ENCODE data around the gene CARMIL1. TPM values are rescaled to one million over a fixed set of nuclear protein-coding genes. Genes with fewer than 3 reads are reported as not detected.

Gene CARMIL1
- polyA plus RNA-seq, 1 of the 3 experiments (the other 2 are of a cell fraction), result 1.7 TPM

- TF ChIP-seq TCF12 (IDR thresholded peaks at IDR 0.05) (no peak), EP300 (IDR thresholded peaks at IDR 0.05; ENCODE audit: borderline replicate concordance in 1 of 2, low read depth in 1 of 2, low read length in 1 of 2) (no peak), POLR2AphosphoS5 (IDR thresholded peaks at IDR 0.05; ENCODE audit: low read depth, low read length) (no peak), GABPA (IDR thresholded peaks at IDR 0.05; ENCODE audit: low read depth) (no peak), JUND (IDR thresholded peaks at IDR 0.05) (no peak), MXI1 (IDR thresholded peaks at IDR 0.05; ENCODE audit: low read depth, low read length) (no peak), MAX (IDR thresholded peaks at IDR 0.05; ENCODE audit: low read depth) (no peak)
- H3K4me3 ChIP-seq (ENCODE audit: low read depth in 2 of 2, low read length in 1 of 2), result no peak overlapping the region
- DNase-seq, result no peak
- ChIA-PET CTCF (no interaction called here), POLR2A (no interaction called here)
- no peaks in the 10 kb centered on the region for H3K9me3 ChIP-seq
- H3K36me3 ChIP-seq (replicated peaks in 1 of 2; ENCODE audit: control insufficient read depth in 1 of 2, insufficient read depth in 2 of 2, low read length in 1 of 2), result no peaks in the 10 kb centered on the region
- no peaks in the 10 kb centered on the region for H3K9me2 ChIP-seq
- no peaks in the 10 kb centered on the region for H4K20me1 ChIP-seq (ENCODE audit: insufficient read depth)
- H3K9ac ChIP-seq, result no peak overlapping the region
- 91% methylated on average over 5 of the region's 5 CpGs for WGBS (ENCODE audit: low lambda C conversion rate)
- H3K4me1 ChIP-seq (ENCODE audit: control insufficient read depth in 1 of 2, insufficient read depth in 2 of 2, low read depth in 1 of 2, low read length in 1 of 2), result no peaks in the 10 kb centered on the region; a peak in 1 of 4 replicates
- H3F3A ChIP-seq (replicated peaks; ENCODE audit: insufficient read depth), result no peaks in the 10 kb centered on the region
- no peak overlapping the region for H3K27ac ChIP-seq (ENCODE audit: low read depth in 2 of 2, low read length in 1 of 2)
- no peak overlapping the region for H2AFZ ChIP-seq (ENCODE audit: low read depth)
- no peak overlapping the region for H3K4me2 ChIP-seq
- no peaks in the 10 kb centered on the region for H3K79me2 ChIP-seq (ENCODE audit: insufficient read depth)
- no peaks in the 10 kb centered on the region for H3K27me3 ChIP-seq (ENCODE audit: insufficient read depth)
These were observed 140.7 kb downstream of the CARMIL1 start for GRCh38 chr6:25419879-25420278.

- Histone ChIP-seq H3K9me3 (no peaks in the 10 kb centered on the region), H3K27ac (ENCODE audit: low read depth in 2 of 2, low read length in 1 of 2) (no peak overlapping the region), H3F3A (replicated peaks; ENCODE audit: insufficient read depth) (no peaks in the 10 kb centered on the region), H3K36me3 (replicated peaks in 1 of 2; ENCODE audit: control insufficient read depth in 1 of 2, insufficient read depth in 2 of 2, low read length in 1 of 2) (no peaks in the 10 kb centered on the region), H3K9ac (no peak overlapping the region), H3K27me3 (ENCODE audit: insufficient read depth) (no peaks in the 10 kb centered on the region), H3K9me2 (no peaks in the 10 kb centered on the region), H4K20me1 (ENCODE audit: insufficient read depth) (no peaks in the 10 kb centered on the region), H2AFZ (ENCODE audit: low read depth) (no peak overlapping the region), H3K4me3 (ENCODE audit: low read depth in 2 of 2, low read length in 1 of 2) (no peak overlapping the region), H3K79me2 (ENCODE audit: insufficient read depth) (no peaks in the 10 kb centered on the region), H3K4me2 (no peak overlapping the region), H3K4me1 (ENCODE audit: control insufficient read depth in 1 of 2, insufficient read depth in 2 of 2, low read depth in 1 of 2, low read length in 1 of 2) (no peaks in the 10 kb centered on the region; a peak in 1 of 4 replicates)
- no peak for DNase-seq
- WGBS (ENCODE audit: low lambda C conversion rate), result 85% methylated on average over 6 of the region's 6 CpGs
- CTCF ChIA-PET, result no interaction called here
- POLR2A ChIA-PET, result no interaction called here
- no peak for TF ChIP-seq REST (IDR thresholded peaks at IDR 0.05; ENCODE audit: low read depth, low read length)
These were observed 144.2 kb downstream of the CARMIL1 start for GRCh38 chr6:25423358-25423757.

GRCh38 chr6:25424303-25424702 is 145.1 kb downstream of the CARMIL1 start:
- H3K9ac ChIP-seq, result no peak overlapping the region
- WGBS (ENCODE audit: low lambda C conversion rate), result 100% methylated on average over 1 of the region's 1 CpG
- CTCF ChIA-PET, result interaction anchor here (1.3 kb wide), 1 partner anchor 146 kb away, joined by 4 read pairs; no protein-coding TSS in a partner anchor
- no peak for TF ChIP-seq NRF1 (IDR thresholded peaks at IDR 0.05; ENCODE audit: low read depth, low read length)
- TF ChIP-seq TEAD4 (IDR thresholded peaks at IDR 0.05; ENCODE audit: borderline replicate concordance, insufficient read depth), result no peak
- TF ChIP-seq RFX5 (IDR thresholded peaks at IDR 0.05; ENCODE audit: low read length), result no peak
- TF ChIP-seq RXRA (IDR thresholded peaks at IDR 0.05; ENCODE audit: borderline replicate concordance, low read depth), result no peak
- no peak for TF ChIP-seq CTCF (IDR thresholded peaks at IDR 0.05)
- no peak for TF ChIP-seq POLR2AphosphoS5 (IDR thresholded peaks at IDR 0.05; ENCODE audit: low read depth, low read length)
- no peak for TF ChIP-seq RAD21 (IDR thresholded peaks at IDR 0.05; ENCODE audit: low read length)
- TF ChIP-seq USF2 (IDR thresholded peaks at IDR 0.05; ENCODE audit: borderline replicate concordance, low read depth, low read length), result no peak
- TF ChIP-seq MAX (IDR thresholded peaks at IDR 0.05; ENCODE audit: low read depth), result no peak
- TF ChIP-seq GATA2 (CRISPR knock-in tag; IDR thresholded peaks at IDR 0.05), result no peak
- no peak for TF ChIP-seq FOSL2 (IDR thresholded peaks at IDR 0.05; ENCODE audit: borderline replicate concordance, low read depth)

More at GRCh38 chr6:25424303-25424702, 145.1 kb downstream of the CARMIL1 start:
- no peak overlapping the region for H3K27ac ChIP-seq (ENCODE audit: low read depth in 2 of 2, low read length in 1 of 2)
- no peaks in the 10 kb centered on the region for H3K9me3 ChIP-seq
- H3K4me2 ChIP-seq, result no peak overlapping the region
- no peak overlapping the region for H2AFZ ChIP-seq (ENCODE audit: low read depth)
- H3K9me2 ChIP-seq, result no peaks in the 10 kb centered on the region
- H4K20me1 ChIP-seq (ENCODE audit: insufficient read depth), result no peaks in the 10 kb centered on the region
- no peaks in the 10 kb centered on the region for H3K27me3 ChIP-seq (ENCODE audit: insufficient read depth)
- no peak for DNase-seq
- H3K36me3 ChIP-seq (replicated peaks in 1 of 2; ENCODE audit: control insufficient read depth in 1 of 2, insufficient read depth in 2 of 2, low read length in 1 of 2), result no peaks in the 10 kb centered on the region
- POLR2A ChIA-PET, result no interaction called here
- no peaks in the 10 kb centered on the region for H3F3A ChIP-seq (replicated peaks; ENCODE audit: insufficient read depth)
- no peaks in the 10 kb centered on the region; a peak in 1 of 4 replicates for H3K4me1 ChIP-seq (ENCODE audit: control insufficient read depth in 1 of 2, insufficient read depth in 2 of 2, low read depth in 1 of 2, low read length in 1 of 2)
- H3K79me2 ChIP-seq (ENCODE audit: insufficient read depth), result no peaks in the 10 kb centered on the region
- H3K4me3 ChIP-seq (ENCODE audit: low read depth in 2 of 2, low read length in 1 of 2), result no peak overlapping the region
